NCI-H82 treated with DMSO at 0.1 percent for 48 hours (cell line): ENCODE results near the gene SKAP1.
"Not testable (repeated sequence)": the region's sequence is repeated elsewhere in the genome, so short reads cannot be mapped to it uniquely, and the experiment has no call there.

Experiments
- DNase-seq: peaks from one replicate; lab custom pipeline; 2025; ENCODE audit not compliant: unreplicated experiment; lab: John Stamatoyannopoulos, UW

The SKAP1 gene

GRCh38 chr17:48373883-48374282 is 56.1 kb downstream of the SKAP1 start:
- no peak for DNase-seq

- no peak for DNase-seq
Observed at GRCh38 chr17:48373130-48373830, 56.7 kb downstream of the SKAP1 start.

GRCh38 chr17:48368967-48369366 is 61.0 kb downstream of the SKAP1 start:
- DNase-seq = not testable (repeated sequence)

GRCh38 chr17:48368352-48368908 is 61.6 kb downstream of the SKAP1 start:
- no peak for DNase-seq

GRCh38 chr17:48363161-48363560 is 66.9 kb downstream of the SKAP1 start:
- no peak for DNase-seq

- not testable (repeated sequence) for DNase-seq
Observed at GRCh38 chr17:48360861-48361633, 69.0 kb downstream of the SKAP1 start.

- no peak for DNase-seq
Observed at GRCh38 chr17:48357779-48358602, 72.0 kb downstream of the SKAP1 start.

- no peak for DNase-seq
Observed at GRCh38 chr17:48356866-48357265, 73.1 kb downstream of the SKAP1 start.

- DNase-seq = no peak
Observed at GRCh38 chr17:48352630-48353029, 77.4 kb downstream of the SKAP1 start.

GRCh38 chr17:48351911-48352332 is 78.1 kb downstream of the SKAP1 start:
- no peak for DNase-seq

GRCh38 chr17:48348352-48348751 is 81.7 kb downstream of the SKAP1 start:
- DNase-seq = no peak

- DNase-seq = no peak
Observed at GRCh38 chr17:48347177-48347576, 82.8 kb downstream of the SKAP1 start.

GRCh38 chr17:48344251-48344650 is 85.8 kb downstream of the SKAP1 start:
- no peak for DNase-seq

GRCh38 chr17:48340916-48341315 is 89.1 kb downstream of the SKAP1 start:
- DNase-seq = no peak

GRCh38 chr17:48338720-48339119 is 91.3 kb downstream of the SKAP1 start:
- no peak for DNase-seq

- not testable (repeated sequence) for DNase-seq
Observed at GRCh38 chr17:48337903-48338302, 92.1 kb downstream of the SKAP1 start.

GRCh38 chr17:48336986-48337385 is 93.0 kb downstream of the SKAP1 start:
- DNase-seq = no peak

- no peak for DNase-seq
Observed at GRCh38 chr17:48335858-48336500, 94.0 kb downstream of the SKAP1 start.

GRCh38 chr17:48335146-48335784 is 94.7 kb downstream of the SKAP1 start:
- no peak for DNase-seq

- DNase-seq = no peak
Observed at GRCh38 chr17:48333034-48333530, 96.9 kb downstream of the SKAP1 start.
